Prostate gland (tissue), 2 donors: ENCODE data around the gene SEC11A.

Experiments
- POLR2A ChIP-seq: fragments of 450-650 bp; IDR thresholded peaks from one replicate; pipeline ENCODE4 v1.6.1; 2016; ENCODE audit warnings: antibody characterized with exemption, mild to moderate bottlenecking
- POLR2AphosphoS5 ChIP-seq: sonication (generic); formaldehyde crosslinking; IDR thresholded peaks from one replicate; pipeline ENCODE4 v1.6.1; 2017; ENCODE audit warnings: antibody characterized with exemption
- TF ChIP-seq, protein P1 (sequence below), 4 experiments: fragments of 200-600 bp in 2 of 4; fragments of 450-650 bp in 2 of 4; sonication (generic) in 2 of 4; IDR thresholded peaks; 1 replicate in 3 of 4; 2 replicates in 1 of 4; pipeline ENCODE4 v1.5.1; 2016 to 2019; ENCODE audit warnings: antibody characterized with exemption in 4 of 4, mild to moderate bottlenecking in 2 of 4, moderate library complexity in 2 of 4

DNA sequence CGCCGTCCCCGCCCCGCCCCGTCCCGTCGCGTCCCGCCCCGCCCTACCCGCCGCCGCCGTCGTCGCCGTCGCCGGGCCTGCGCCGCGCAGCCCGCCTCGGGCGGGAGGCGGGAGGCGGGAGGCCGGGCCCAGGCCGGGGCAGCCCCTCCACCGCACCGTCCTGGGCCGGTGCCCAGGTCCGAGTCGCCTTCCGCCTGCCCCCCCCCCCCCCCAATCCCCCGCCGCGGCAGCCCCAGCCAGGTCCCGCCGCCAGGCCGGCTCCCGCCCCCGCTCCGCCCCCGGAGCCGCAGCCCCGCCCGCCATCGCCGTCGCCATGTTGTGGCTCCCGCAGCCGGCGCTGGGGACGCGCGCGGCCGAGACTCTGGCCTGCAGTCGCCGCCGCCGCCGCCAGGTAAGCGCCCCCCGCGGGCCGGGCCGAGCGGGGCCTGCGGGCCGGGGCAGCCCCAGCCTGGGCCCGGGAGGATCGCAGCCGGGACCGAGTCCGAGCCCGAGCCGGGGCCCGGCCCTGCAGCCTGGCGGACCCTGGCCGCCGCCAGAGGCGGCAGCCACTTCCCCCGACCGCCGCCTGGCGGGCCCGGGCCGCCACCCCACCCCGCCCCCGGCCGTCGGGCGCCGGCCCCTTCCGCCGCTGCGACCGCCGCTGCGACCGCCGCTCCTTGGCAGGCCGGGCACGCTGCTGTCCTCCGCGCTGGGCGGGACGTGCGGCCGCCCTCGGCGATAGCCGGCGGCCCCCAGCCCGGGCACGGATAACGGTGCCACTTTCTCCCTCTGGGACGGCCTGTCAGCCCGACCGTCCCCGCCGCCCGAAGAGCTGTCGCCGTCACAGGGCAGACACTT is 32.6 kb upstream of the SEC11A start, which contains the start of gene ZNF592:
- TF ChIP-seq, protein P1, sequence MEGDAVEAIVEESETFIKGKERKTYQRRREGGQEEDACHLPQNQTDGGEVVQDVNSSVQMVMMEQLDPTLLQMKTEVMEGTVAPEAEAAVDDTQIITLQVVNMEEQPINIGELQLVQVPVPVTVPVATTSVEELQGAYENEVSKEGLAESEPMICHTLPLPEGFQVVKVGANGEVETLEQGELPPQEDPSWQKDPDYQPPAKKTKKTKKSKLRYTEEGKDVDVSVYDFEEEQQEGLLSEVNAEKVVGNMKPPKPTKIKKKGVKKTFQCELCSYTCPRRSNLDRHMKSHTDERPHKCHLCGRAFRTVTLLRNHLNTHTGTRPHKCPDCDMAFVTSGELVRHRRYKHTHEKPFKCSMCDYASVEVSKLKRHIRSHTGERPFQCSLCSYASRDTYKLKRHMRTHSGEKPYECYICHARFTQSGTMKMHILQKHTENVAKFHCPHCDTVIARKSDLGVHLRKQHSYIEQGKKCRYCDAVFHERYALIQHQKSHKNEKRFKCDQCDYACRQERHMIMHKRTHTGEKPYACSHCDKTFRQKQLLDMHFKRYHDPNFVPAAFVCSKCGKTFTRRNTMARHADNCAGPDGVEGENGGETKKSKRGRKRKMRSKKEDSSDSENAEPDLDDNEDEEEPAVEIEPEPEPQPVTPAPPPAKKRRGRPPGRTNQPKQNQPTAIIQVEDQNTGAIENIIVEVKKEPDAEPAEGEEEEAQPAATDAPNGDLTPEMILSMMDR (IDR thresholded peaks at IDR 0.05): peak in 2 of 4 experiments; percentile 9 to 76
- TF ChIP-seq POLR2A: no peak
- no peak for TF ChIP-seq POLR2AphosphoS5
